Measurements from ENCODE around the gene SETDB1. TPM values are rescaled to one million over a fixed set of nuclear protein-coding genes. Genes with fewer than 3 reads are reported as not detected.

The SETDB1 gene
- total and polyA plus RNA-seq, 2 of the 13 experiments (the other 11 are each of a cell fraction or from before 2014, with no cell fraction given): 33.1 to 34.6 TPM

- TF ChIP-seq ZNF569 (CRISPR knock-in tag; IDR thresholded peaks at IDR 0.05; ENCODE audit: borderline replicate concordance) (no peak), ELF3 (CRISPR knock-in tag; IDR thresholded peaks at IDR 0.05) (peak; percentile 80), ARID4A (CRISPR knock-in tag; IDR thresholded peaks at IDR 0.05; ENCODE audit: borderline replicate concordance) (peak; percentile 96), ZC3H13 (CRISPR knock-in tag; IDR thresholded peaks at IDR 0.05) (no peak), ZNF564 (CRISPR knock-in tag; IDR thresholded peaks at IDR 0.05) (0 out of 2 replicates have a peak, but pooled peaks have one; percentile 19), HBP1 (CRISPR knock-in tag; IDR thresholded peaks at IDR 0.05; ENCODE audit: low read depth) (0 out of 2 replicates have a peak, but pooled peaks have one; percentile 69), FOXP1 (IDR thresholded peaks at IDR 0.05) (no peak), FOXP1 (CRISPR knock-in tag; IDR thresholded peaks at IDR 0.05) (peak; percentile 51), MZF1 (CRISPR knock-in tag; IDR thresholded peaks at IDR 0.05; ENCODE audit: borderline replicate concordance) (peak; percentile 65; the same call in 1 of the 2 replicates), NFYB (CRISPR knock-in tag; IDR thresholded peaks at IDR 0.05) (no peak), ZNF609 (CRISPR knock-in tag; IDR thresholded peaks at IDR 0.05; ENCODE audit: borderline replicate concordance) (peak; percentile 93), GPBP1L1 (CRISPR knock-in tag; IDR thresholded peaks at IDR 0.05) (no peak), POLR2G (IDR thresholded peaks at IDR 0.05; ENCODE audit: low read depth, low read length) (0 out of 2 replicates have a peak, but pooled peaks have one; percentile 33), ZNF644 (CRISPR knock-in tag; IDR thresholded peaks at IDR 0.05; ENCODE audit: low read depth) (no peak), ZNF709 (CRISPR knock-in tag; IDR thresholded peaks at IDR 0.05) (no peak)
- TF ChIP-seq, protein P1, sequence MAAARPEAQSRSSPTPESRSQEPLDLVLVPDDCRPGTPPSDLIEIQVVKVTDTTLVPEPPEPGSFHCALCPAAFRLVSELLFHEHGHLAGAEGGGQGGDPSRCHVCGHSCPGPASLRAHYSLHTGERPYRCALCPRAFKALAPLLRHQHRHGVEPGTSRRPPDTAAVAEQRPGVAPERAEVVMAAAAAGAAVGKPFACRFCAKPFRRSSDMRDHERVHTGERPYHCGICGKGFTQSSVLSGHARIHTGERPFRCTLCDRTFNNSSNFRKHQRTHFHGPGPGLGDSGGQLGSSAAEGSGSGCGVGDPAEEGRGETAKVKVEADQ (CRISPR knock-in tag; IDR thresholded peaks at IDR 0.05; ENCODE audit: borderline replicate concordance): peak; percentile 84
These were observed 44.8 kb downstream of the SETDB1 start (continued) for GRCh38 chr1:150970808-150971582.
